ENCODE results near the gene COL19A1.

COL19A1 gene

GRCh38 chr6:70059039-70059719 lies 192.8 kb downstream of the COL19A1 start:
- DNase-seq (ENCODE audit: low read depth in 3 of 3), result no peak

- no peak for DNase-seq (ENCODE audit: low read depth in 3 of 3)
These were observed 194.3 kb downstream of the COL19A1 start for GRCh38 chr6:70060680-70061079.

- no peak for DNase-seq (ENCODE audit: low read depth in 3 of 3)
These were observed 195.2 kb downstream of the COL19A1 start for GRCh38 chr6:70061546-70061945.

- DNase-seq (ENCODE audit: low read depth in 3 of 3), result no peak
These were observed 195.7 kb downstream of the COL19A1 start for GRCh38 chr6:70062010-70062409.

GRCh38 chr6:70072540-70073179 lies 206.3 kb downstream of the COL19A1 start:
- DNase-seq (ENCODE audit: low read depth in 3 of 3), result no peak

- DNase-seq (ENCODE audit: low read depth in 3 of 3), result no peak
These were observed 207.3 kb downstream of the COL19A1 start for GRCh38 chr6:70073637-70074036.

- DNase-seq (ENCODE audit: low read depth in 3 of 3), result no peak
These were observed 212.9 kb downstream of the COL19A1 start for GRCh38 chr6:70079241-70079640.

GRCh38 chr6:70080443-70081070 lies 214.2 kb downstream of the COL19A1 start:
- no peak for DNase-seq (ENCODE audit: low read depth in 3 of 3)

- DNase-seq (ENCODE audit: low read depth in 3 of 3), result no peak
These were observed 216.5 kb downstream of the COL19A1 start for GRCh38 chr6:70082830-70083229.

- no peak for DNase-seq (ENCODE audit: low read depth in 3 of 3)
These were observed 220.4 kb downstream of the COL19A1 start for GRCh38 chr6:70086806-70087205.

- no peak for DNase-seq (ENCODE audit: low read depth in 3 of 3)
These were observed 227.8 kb downstream of the COL19A1 start for GRCh38 chr6:70094156-70094555.

GRCh38 chr6:70099732-70100131 lies 233.4 kb downstream of the COL19A1 start:
- DNase-seq (ENCODE audit: low read depth in 3 of 3), result no peak

- DNase-seq (ENCODE audit: low read depth in 3 of 3), result no peak
These were observed 237.4 kb downstream of the COL19A1 start for GRCh38 chr6:70103798-70104197.

- DNase-seq (ENCODE audit: low read depth in 3 of 3), result no peak
These were observed 241.7 kb downstream of the COL19A1 start for GRCh38 chr6:70107852-70108629.

- no peak for DNase-seq (ENCODE audit: low read depth in 3 of 3)
These were observed 244.0 kb downstream of the COL19A1 start for GRCh38 chr6:70110126-70111022.

- DNase-seq (ENCODE audit: low read depth in 3 of 3), result no peak
These were observed 245.4 kb downstream of the COL19A1 start for GRCh38 chr6:70111737-70112136.

GRCh38 chr6:70112716-70113115 lies 246.4 kb downstream of the COL19A1 start:
- DNase-seq (ENCODE audit: low read depth in 3 of 3), result no peak

- DNase-seq (ENCODE audit: low read depth in 3 of 3), result no peak
These were observed 246.8 kb downstream of the COL19A1 start for GRCh38 chr6:70113171-70113570.

GRCh38 chr6:70118670-70119069 lies 252.3 kb downstream of the COL19A1 start:
- DNase-seq (ENCODE audit: low read depth in 3 of 3), result no peak

- no peak for DNase-seq (ENCODE audit: low read depth in 3 of 3)
These were observed 253.0 kb downstream of the COL19A1 start for GRCh38 chr6:70119218-70119835.

- no peak for DNase-seq (ENCODE audit: low read depth in 3 of 3)
These were observed 258.1 kb downstream of the COL19A1 start for GRCh38 chr6:70124443-70124842.

Measured in stimulated activated CD4-positive, alpha-beta T cell treated with anti-CD3 and anti-CD28 coated beads, TNF-alpha, amount 100 ng/mL, for 4 hours (primary cell).